GOT3 (cell line): ENCODE data around the gene FBP2.

Experiments used
- DNase-seq: peaks from one replicate; lab custom pipeline; 2025; ENCODE audit warnings: mixed read lengths; lab: John Stamatoyannopoulos, UW

FBP2 gene

GRCh38 chr9:94593459-94594345 lies at the start of gene FBP2:
Gene FBP2, minus strand, starts transcription at chr9:94593824. Its CDS starts 98 bp downstream, at chr9:94593726.
- DNase-seq, result no peak

DNA sequence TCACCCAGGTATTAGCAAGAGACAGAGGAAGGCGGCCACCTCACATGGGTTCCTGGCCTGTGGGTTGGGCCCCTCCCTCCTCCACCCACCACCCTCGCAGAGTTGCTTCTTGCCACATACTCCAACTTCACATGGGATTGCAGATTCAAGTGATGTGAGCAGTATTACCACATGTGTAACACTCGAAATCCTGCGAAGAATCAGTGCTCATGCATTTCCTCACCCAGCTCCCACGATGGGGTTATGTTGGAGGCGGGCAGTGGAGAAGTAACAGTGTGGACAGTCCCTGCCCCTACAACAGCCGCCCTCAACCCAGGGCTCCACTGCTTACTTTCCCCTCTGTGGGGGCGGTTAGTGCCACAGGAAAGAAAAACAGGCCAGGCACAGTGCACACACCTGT lies 49.6 kb upstream of the FBP2 start:
- DNase-seq, result no peak

- DNase-seq, result no peak
Measured at GRCh38 chr9:94642501-94642900, 48.9 kb upstream of the FBP2 start.

DNA sequence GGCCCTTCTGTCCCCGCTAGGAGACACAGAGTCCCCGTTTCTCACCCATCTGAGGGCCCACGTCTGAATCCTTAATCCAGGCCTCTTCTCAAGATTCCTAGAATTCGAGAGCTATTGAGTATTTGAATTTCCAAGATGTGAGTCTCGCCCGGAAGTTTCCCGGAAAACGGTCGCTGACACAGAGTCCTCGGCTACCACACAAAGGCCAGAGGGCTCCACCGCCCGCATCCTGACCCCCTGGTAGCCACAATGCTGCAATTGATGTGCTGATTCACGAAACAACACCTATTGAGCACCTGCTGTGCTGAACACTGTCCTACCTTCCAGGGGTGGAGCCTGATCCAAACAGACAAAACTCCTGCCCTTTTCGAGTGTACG lies 46.4 kb upstream of the FBP2 start:
- no peak for DNase-seq

GRCh38 chr9:94639061-94639998 lies 45.7 kb upstream of the FBP2 start, which contains the start of gene FBP1:
Gene FBP1, minus strand, starts transcription at chr9:94639518. Its CDS starts 208 bp downstream, at chr9:94639310.
- DNase-seq, result no peak

DNA sequence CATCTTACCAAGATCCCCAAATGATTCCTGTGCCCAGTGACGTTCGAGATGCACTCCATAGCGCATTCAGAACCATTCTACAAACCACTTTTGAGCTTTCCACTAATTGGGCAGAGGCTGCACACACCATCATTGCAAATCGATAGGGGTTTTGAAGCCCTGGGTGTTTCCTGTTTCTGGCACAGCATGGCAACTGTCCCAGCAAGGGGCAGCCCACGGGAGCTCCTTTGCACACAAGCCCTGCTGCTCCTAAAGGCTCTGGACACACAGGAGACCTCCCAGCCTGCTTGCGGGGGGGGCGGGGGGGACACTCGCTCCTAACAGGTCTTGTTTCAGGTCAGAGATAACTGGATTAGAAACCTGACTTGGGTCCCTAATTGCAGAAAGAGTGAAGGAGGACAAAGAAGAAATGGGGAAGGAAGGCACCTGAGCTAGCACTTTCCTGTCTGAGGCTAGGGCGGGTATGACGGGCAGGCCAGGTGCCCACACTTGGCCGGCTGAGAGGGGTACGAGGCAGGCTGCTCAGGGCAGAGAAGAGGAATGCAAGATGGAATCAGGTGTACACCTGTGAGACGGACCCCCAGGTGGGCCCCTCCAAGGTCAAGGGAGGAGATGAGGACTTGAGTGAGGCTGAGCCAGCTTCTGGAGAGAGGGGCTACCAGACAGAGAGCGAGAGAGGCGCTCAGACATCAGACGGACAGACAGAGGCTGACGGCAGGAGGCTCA lies 44.9 kb upstream of the FBP2 start:
- no peak for DNase-seq

- DNase-seq, result no peak
Measured at GRCh38 chr9:94632737-94633136, 39.1 kb upstream of the FBP2 start.

DNA sequence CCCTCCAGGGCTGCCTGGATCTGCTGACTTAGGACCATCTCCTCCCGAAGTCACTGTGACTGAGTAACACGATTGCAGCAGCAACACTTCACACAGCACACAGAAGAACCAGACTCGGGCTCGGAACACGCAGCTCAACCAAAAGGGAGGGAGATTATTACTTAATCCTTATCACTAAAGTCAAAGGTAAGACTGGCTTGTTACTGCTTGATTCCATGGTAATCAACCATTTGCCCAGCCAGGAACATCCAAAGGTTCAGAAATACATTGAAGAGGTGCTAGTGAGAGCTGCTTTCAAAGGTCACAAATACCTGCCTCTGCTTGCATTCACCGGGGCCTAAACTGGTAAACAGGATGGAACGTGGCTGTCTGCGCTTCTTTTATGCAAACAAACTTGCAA lies 38.0 kb upstream of the FBP2 start:
- DNase-seq, result no peak

DNA sequence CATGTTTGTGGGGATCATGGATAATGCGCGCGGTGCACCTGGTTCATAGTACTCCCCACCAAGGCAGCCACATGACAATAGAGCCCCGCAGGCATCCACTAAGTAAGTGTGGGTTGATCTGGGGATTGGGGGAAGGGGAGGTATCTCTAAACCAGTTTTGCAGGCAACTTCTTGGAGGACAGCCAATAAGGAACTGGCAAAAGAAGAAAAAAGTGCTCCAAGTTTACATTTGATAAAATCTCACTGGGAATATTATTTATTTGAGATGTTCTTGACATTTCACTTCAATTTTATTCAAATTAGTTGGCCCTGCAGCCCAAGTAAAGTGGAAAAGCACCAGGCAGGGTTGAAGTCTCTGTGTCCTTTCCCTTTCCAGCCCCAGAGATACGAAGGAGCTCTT lies 37.2 kb upstream of the FBP2 start:
- DNase-seq, result no peak

GRCh38 chr9:94630281-94630680 lies 36.7 kb upstream of the FBP2 start:
- DNase-seq, result no peak

GRCh38 chr9:94627287-94627686 lies 33.7 kb upstream of the FBP2 start:
- DNase-seq, result no peak

GRCh38 chr9:94625835-94626234 lies 32.2 kb upstream of the FBP2 start:
- no peak for DNase-seq

DNA sequence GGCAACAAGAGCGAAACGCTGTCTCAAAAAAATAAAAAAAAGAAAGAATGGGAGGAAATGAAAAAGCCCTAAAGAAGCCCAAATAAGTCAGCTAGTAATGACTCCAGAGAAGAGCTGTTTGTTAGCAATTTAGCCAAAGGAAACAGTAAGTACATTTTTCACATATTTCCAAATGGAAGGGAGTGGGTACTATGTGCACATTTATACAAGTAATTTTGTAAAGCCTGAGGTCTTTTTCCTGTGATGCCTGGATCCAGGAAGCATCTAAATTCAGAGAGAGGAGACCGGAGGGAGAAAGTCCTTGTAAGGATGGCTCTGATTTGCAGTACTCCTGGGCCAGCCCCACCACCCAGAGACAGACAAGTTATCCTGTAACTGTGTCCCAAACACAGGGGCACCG lies 31.0 kb upstream of the FBP2 start:
- DNase-seq, result no peak

GRCh38 chr9:94623253-94623652 lies 29.6 kb upstream of the FBP2 start:
- DNase-seq, result no peak

DNA sequence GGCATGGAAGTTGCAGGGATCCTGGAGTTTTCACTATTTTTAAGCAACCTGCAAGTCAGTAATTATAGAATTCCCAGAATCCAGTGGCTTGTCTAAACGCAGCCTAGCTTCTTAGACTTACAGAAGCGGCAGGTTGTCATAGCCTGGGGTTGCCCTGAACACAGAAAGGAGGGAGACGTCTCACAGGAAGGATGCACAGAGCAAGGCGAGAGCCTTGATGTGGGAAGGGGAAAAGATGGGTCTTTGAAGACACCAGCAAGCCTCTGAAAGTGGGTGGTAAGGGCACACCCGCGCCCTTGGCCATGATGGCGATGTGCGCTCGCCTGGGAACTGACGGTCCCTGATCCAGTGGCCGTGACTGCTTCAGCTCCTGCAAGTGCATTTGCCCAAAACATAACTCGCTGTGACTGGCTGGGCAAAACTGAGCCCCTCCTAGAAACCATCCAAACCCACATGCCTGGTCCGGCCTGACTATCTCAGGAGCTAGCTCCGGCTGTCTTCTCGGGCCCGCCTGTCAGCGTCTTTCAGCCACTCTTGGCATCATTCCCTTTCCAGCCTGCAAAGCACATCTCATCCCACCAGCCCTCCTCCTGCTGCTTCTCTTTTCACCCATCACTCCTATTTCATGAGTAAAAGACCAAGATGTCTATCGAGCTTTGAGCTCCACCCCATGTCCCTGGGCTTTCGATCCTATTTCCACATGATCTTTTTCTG lies 28.6 kb upstream of the FBP2 start:
- no peak for DNase-seq

GRCh38 chr9:94619026-94619425 lies 25.4 kb upstream of the FBP2 start:
- DNase-seq, result no peak

DNA sequence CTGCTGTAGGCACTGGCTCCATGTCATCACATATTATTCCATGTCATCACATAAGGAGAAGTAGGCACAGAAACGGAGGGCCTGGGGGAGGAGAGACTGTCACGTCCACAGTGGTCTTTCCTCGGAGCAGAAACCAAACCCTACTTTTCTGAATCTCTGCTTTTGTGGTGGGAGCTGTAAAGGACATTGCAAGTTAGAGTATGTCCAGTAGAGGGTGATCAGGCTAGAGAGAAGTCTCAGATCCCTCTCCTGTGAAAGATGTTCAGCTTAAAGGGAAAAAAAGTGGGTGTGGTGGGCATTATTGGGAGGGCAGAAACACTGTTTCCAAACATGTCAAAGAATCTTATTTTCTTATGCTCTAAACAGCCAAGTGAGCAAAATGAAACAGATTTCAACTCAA lies 19.4 kb upstream of the FBP2 start:
- DNase-seq, result no peak

DNA sequence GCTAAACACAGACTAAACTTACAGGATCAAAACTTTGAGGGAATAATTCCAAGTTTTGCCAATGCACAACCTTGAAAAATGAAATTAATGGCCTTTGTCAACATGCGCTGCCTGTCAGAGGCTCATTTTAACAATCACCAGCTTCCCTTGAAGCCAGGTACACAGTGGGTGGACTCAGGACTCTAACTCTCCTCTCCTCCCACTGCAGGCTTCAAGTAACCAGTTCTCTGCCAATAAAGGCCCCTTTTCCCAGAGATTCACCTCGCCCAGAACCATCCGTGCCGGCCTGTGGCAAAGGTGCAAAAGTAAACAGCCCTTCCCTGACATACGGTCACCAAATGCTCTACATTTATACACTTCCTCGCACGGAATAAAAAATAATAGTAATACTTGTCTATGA lies 18.4 kb upstream of the FBP2 start:
- DNase-seq, result no peak

- no peak for DNase-seq
Measured at GRCh38 chr9:94611638-94612068, 18.0 kb upstream of the FBP2 start.

DNA sequence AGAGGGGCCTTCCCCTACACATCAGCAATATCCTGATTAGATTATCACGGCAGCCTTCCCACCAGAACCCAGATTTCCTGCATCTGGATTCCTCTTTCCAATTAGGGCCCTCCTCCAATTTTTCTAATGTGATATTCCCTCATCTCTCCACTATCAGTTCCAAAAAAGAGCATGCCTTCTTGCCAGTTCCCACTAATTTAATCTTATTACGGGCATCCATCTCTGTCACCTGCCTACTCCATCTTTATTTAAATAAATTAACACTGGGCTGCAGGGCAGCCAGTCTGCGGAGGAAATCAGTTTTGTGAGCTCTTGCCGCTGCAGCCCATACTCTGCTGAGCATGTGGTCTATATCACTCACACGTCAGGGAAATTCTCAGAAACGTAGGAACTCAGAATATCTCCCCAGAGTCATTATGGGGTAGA lies 16.6 kb upstream of the FBP2 start:
- no peak for DNase-seq

DNA sequence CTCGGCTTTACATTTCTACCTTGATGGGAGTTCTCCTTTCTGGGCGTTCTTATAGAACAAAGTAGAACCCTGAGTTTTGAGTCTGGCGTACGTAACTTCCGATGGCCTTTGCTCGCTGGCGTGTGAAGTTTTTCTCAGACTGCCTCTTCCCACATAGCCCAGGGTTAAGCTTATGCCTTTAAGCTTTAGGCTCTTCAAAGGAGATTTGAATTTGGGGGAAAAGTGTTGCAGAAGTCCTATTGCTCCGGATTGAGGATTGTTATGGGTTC lies 13.7 kb upstream of the FBP2 start:
- no peak for DNase-seq
